Tibial artery (tissue), 4 donors: ENCODE results near the gene USH1G.

Experiments used
- DNase-seq, 2 donors: peaks; one replicate each; pipeline ENCODE4 v3.0.0-alpha.2; 2019
- H3K27ac ChIP-seq, 2 donors: fragments of 200-600 bp; sonication (generic) in 1 of 2; 1 replicate in 1 of 2; 2 replicates in 1 of 2; pipeline ENCODE4 v1.5.1; 2018 to 2019; ENCODE audit warnings: mild to moderate bottlenecking in 1 of 2
- H3K27me3 ChIP-seq, 2 donors: fragments of 200-600 bp; sonication (generic) in 1 of 2; one replicate each; pipeline versions ENCODE4 v1.5.1 to v1.6.0; 2016 to 2019
- H3K36me3 ChIP-seq, 3 donors: fragments of 200-600 bp; sonication (generic) in 2 of 3; one replicate each; pipeline ENCODE4 v1.5.1; 2016 to 2019; ENCODE audit warnings: mild to moderate bottlenecking in 2 of 3
- H3K4me1 ChIP-seq, 4 donors: fragments of 200-600 bp; sonication (generic) in 2 of 4; 1 replicate in 3 of 4; 2 replicates in 1 of 4; pipeline ENCODE4 v1.5.1; 2016 to 2019
- H3K4me3 ChIP-seq, 2 donors: fragments of 200-600 bp; sonication (generic) in 1 of 2; 1 replicate in 1 of 2; 2 replicates in 1 of 2; pipeline ENCODE4 v1.5.1; 2018 to 2019; ENCODE audit warnings: mild to moderate bottlenecking in 2 of 2
- H3K9me3 ChIP-seq, 3 donors: fragments of 200-600 bp; sonication (generic) in 1 of 3; one replicate each; pipeline ENCODE4 v1.5.1; 2016 to 2019
- intact Hi-C: fragments of 100-400 bp; cut with DNase I; formaldehyde crosslinking; loops from one replicate; pipeline ENCODE4 v1.15.0; 2023; ENCODE audit warnings: low total_unique reads
- TF ChIP-seq, protein P1 (sequence below), 2 experiments: fragments of 200-600 bp in 1 of 2; fragments of 450-650 bp in 1 of 2; IDR thresholded peaks; one replicate each; pipeline ENCODE4 v1.5.1; 2017 to 2019; ENCODE audit warnings: antibody characterized with exemption in 2 of 2, mild to moderate bottlenecking in 1 of 2, moderate library complexity in 1 of 2

USH1G gene

DNA sequence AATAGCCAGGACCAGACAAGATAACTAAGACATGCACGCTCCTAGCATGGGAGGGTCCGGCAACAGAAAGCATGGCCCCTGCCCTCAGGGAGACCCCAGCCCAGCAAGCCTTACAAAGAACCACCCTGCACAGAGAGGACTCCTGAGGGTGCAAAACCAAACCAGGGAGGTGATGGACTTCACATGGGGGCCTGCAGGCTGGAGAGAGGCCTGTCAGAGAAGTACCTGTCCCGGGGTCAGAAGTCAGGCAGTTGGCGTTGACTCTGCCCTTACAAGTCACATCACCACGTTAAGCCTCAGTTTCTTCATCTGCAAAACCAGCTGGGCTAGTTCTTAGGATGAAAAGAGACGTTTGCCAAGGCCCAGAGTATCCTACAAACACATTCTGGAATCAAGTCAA is 5.7 kb upstream of the USH1G start:
- peaks cover 0 to 85% of the 10 kb centered on the region in 2 donors for H3K27me3 ChIP-seq
- no peak overlapping the region for H3K4me3 ChIP-seq
- no peaks in the 10 kb centered on the region for H3K9me3 ChIP-seq
- TF ChIP-seq, protein P1, sequence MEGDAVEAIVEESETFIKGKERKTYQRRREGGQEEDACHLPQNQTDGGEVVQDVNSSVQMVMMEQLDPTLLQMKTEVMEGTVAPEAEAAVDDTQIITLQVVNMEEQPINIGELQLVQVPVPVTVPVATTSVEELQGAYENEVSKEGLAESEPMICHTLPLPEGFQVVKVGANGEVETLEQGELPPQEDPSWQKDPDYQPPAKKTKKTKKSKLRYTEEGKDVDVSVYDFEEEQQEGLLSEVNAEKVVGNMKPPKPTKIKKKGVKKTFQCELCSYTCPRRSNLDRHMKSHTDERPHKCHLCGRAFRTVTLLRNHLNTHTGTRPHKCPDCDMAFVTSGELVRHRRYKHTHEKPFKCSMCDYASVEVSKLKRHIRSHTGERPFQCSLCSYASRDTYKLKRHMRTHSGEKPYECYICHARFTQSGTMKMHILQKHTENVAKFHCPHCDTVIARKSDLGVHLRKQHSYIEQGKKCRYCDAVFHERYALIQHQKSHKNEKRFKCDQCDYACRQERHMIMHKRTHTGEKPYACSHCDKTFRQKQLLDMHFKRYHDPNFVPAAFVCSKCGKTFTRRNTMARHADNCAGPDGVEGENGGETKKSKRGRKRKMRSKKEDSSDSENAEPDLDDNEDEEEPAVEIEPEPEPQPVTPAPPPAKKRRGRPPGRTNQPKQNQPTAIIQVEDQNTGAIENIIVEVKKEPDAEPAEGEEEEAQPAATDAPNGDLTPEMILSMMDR (IDR thresholded peaks at IDR 0.05) = no peak
- peaks cover 0 to 12% (median 10%) of the 10 kb centered on the region in 4 donors for H3K4me1 ChIP-seq
- H3K27ac ChIP-seq = no peak overlapping the region
- no peaks in the 10 kb centered on the region for H3K36me3 ChIP-seq
- DNase-seq = no peak
- intact Hi-C loops = no loop called here

DNA sequence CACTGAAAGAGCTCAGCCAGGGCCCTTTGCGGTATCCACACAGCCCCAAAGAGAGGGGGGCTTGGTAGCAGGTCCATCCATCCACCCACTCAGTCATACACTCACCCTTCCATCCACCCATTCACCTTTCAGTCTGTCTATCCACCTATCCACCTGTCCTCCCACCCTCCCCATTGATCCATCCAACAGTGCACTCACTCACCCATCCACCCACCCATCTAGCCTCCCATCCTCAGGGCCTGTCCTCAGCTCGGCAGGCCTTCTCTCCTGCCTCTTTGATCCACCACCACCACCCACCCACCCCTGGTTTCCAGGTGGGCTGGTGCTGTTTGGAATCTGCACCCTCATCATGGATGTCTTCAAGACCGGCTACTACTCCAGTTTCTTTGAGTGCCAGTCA is 2.2 kb upstream of the USH1G start:
- H3K4me1 ChIP-seq = peaks cover 0 to 25% (median 22%) of the 10 kb centered on the region in 4 donors
- intact Hi-C loops = no loop called here
- peaks cover 5 to 91% of the 10 kb centered on the region in 2 donors for H3K27me3 ChIP-seq
- H3K4me3 ChIP-seq = no peak overlapping the region
- DNase-seq = no peak
- no peaks in the 10 kb centered on the region for H3K9me3 ChIP-seq
- TF ChIP-seq, protein P1 (IDR thresholded peaks at IDR 0.05) = no peak
- H3K36me3 ChIP-seq = no peaks in the 10 kb centered on the region
- H3K27ac ChIP-seq = no peak overlapping the region

DNA sequence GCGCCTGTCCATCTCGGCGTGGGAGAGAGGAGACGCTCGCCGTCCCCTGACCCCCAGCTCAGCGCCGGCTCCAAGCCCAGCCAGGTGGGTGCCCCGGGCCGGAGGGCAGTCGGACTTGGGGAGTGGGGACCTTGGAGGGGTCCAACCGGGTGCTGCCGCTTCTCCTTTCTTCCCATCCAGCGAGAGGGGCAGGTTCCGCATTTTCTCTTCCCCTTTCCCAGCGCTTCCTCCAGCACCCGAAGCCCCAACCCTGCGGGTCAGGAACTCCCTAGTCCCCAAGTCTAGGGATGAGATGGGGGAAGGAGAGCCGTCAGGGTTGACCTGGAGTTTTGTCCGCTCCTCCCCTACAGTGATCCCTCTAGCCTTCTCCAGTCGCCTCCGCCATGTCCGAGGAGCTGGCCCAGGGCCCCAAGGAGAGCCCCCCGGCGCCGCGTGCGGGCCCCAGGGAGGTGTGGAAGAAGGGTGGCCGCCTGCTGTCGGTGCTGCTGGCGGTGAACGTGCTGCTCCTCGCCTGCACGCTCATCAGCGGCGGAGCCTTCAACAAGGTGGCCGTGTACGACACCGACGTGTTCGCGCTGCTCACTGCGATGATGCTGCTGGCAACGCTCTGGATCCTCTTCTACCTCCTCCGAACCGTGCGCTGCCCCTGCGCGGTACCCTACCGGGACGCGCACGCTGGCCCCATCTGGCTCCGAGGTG is 1.3 kb upstream of the USH1G start, which contains the start of gene OTOP2:
OTOP2 (plus strand) TSS at position 24 of the 699 bp plus-strand sequence; CDS start at position 384, 360 bp downstream.
- Histone ChIP-seq H3K4me3 (peak within 1 kb of the TSS in 1 of 2 donors; percentile 32), H3K36me3 (no peaks in the 10 kb centered on the region), H3K4me1 (peaks cover 0 to 25% (median 22%) of the 10 kb centered on the region in 4 donors), H3K27me3 (peaks cover 5 to 91% of the 10 kb centered on the region in 2 donors), H3K27ac (no peak within 1 kb of the TSS), H3K9me3 (no peaks in the 10 kb centered on the region)
- intact Hi-C loops = no loop called here
- TF ChIP-seq, protein P1 (IDR thresholded peaks at IDR 0.05) = no peak
- DNase-seq = peak; percentile 57 to 74

DNA sequence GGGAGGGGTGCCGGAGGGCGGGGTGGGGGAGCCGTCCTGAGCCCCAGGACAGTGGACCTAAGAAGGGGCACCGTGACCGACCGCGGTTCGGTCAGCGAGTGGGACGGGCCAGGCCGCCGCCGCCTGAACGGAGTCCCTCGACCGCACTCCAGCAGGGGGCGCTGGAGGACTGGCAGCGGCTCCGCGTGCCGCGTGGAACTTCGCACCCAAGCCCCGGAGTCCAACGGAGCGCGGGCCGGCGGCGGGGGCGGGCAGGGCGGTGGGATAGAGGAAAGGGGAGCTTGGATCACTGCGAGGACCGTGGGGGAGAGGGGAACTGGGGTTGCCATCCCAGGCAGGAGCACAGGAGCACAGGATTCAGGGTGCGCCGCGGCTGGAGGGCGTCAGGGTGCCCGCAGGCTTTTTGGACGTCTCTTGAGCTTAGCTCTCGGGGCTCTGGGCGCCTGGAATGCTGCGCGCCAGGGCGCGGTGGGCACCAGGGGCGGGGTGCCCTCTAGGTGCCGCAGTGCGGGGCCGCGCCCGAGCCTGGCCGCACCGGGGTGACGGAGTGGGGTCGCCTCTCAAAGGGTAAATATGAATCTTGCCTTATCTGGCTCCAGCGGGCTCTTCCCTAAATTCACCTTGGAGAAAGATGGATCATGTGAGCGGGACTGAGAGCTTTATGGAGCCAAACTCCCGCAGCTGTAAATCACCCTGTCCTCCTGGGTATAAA is 639 bp upstream of the USH1G start:
- peaks cover 0 to 25% (median 22%) of the 10 kb centered on the region in 4 donors for H3K4me1 ChIP-seq
- DNase-seq = peak in 1 of 2 donors; percentile 54
- intact Hi-C loops = no loop called here
- TF ChIP-seq, protein P1 (IDR thresholded peaks at IDR 0.05) = peak; percentile 45 to 69
- H3K36me3 ChIP-seq = no peaks in the 10 kb centered on the region
- no peaks in the 10 kb centered on the region for H3K9me3 ChIP-seq
- peak overlapping the region in 1 of 2 donors; percentile 32 for H3K4me3 ChIP-seq
- H3K27ac ChIP-seq = no peak overlapping the region
- peaks cover 5 to 93% of the 10 kb centered on the region in 2 donors for H3K27me3 ChIP-seq

DNA sequence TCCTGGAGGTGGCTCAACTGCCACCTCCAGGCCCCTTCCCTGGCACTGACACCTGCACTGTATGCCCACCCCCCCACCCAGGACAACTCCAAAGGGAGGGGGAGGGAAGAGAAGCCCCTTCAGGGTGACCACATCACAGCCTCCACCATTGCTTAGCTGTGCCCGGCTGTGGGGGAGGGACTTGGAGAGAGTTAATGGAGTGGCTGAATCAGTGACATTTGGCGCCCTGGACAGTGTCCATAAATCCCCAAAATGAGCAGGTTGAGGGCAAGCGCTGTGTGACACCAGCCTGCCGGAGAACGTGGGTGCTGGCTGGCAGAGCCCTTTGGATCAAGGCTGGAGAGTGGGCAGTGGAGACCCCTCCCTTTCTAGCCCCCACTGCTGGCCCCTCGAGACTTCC is 883 bp downstream of the USH1G start:
- peaks cover 5 to 89% of the 10 kb centered on the region in 2 donors for H3K27me3 ChIP-seq
- intact Hi-C loops = no loop called here

More for the DNA sequence above, 883 bp downstream of the USH1G start:
- Histone ChIP-seq H3K36me3 (no peaks in the 10 kb centered on the region), H3K9me3 (no peaks in the 10 kb centered on the region), H3K27ac (no peak overlapping the region), H3K4me1 (peaks cover 0 to 25% (median 22%) of the 10 kb centered on the region in 4 donors), H3K4me3 (no peak overlapping the region)
- DNase-seq = no peak
- TF ChIP-seq, protein P1 (IDR thresholded peaks at IDR 0.05) = no peak
